Activated T-cell treated with anti-CD3 and anti-CD28 coated beads for 48 hours (primary cell): ENCODE results near the gene CSNK2A2.

Source experiments
- DNase-seq: peaks from one replicate; pipeline ENCODE4 v3.0.0-alpha.2; 2020; ENCODE audit warnings: low read depth

CSNK2A2 gene

DNA sequence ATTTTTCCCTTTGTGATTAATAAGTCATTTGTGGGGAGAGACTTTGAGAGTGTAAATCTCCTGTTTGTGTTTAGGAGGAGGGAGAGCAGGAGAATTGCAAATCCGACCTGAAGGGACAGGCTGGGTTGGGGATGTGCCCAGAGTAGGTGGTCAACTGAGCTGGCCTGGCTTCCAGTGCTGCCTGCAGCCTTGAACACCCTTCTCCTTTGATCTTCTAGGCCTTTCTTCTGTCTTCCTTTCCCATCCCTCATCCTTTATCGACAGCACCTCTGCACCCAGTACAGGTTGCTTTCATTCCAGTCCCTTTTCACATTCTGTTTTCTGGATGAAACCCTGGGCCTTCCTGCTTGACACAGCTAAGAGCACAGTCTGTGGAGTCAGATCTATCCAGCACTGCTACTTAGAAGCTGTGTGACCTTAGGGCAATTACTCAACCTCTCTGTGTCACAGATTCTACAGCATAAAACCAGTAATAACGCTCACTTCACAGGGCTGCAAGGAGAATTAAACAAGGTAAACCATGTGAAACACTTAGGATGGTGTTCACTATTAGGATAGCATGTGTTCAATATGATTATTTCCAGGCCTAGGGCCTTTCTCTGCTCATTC lies 1.0 kb upstream of the CSNK2A2 start:
- DNase-seq, result no peak

GRCh38 chr16:58197314-58198012 lies 443 bp downstream of the CSNK2A2 start:
- DNase-seq, result no peak

- DNase-seq, result no peak
These were observed 1.0 kb downstream of the CSNK2A2 start for GRCh38 chr16:58196898-58197313.

GRCh38 chr16:58195771-58196170 lies 2.1 kb downstream of the CSNK2A2 start:
- DNase-seq, result no peak

DNA sequence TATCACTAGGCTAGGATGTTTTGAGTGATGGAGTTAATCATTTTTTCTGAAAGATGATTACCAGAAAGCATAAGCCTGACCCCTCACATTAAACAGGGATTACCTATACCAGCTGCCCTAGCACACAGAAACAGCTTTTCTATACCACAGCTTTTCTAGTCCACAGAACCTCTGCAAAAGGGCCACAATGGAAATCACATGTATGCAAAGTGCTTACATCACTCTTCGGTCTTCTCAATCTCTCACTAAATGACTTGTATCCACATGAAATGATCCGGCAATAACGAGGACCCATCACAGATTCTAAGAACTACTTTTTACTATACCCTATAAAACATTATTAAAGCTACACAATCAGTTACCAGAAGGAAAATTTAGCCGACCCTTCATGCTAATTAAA lies 2.6 kb downstream of the CSNK2A2 start:
- no peak for DNase-seq

DNA sequence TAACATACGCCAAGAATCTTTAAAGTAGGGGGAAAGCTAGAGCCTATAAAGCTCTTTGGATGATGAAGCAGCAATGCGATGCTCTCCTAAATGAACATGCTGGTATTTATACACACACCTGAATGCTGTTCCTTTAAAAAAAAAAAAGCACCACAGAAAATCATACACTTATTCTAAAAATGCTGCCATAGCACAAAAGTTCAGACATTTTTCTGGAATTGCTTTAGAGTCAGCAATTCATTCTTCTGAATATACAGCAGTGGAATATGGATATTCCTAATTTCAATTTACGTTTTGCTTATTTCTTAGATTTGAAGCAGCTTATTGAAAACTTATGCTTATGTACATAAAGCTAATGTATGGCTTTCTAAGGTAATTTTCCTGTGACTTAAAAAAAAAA lies 3.1 kb downstream of the CSNK2A2 start:
- no peak for DNase-seq

DNA sequence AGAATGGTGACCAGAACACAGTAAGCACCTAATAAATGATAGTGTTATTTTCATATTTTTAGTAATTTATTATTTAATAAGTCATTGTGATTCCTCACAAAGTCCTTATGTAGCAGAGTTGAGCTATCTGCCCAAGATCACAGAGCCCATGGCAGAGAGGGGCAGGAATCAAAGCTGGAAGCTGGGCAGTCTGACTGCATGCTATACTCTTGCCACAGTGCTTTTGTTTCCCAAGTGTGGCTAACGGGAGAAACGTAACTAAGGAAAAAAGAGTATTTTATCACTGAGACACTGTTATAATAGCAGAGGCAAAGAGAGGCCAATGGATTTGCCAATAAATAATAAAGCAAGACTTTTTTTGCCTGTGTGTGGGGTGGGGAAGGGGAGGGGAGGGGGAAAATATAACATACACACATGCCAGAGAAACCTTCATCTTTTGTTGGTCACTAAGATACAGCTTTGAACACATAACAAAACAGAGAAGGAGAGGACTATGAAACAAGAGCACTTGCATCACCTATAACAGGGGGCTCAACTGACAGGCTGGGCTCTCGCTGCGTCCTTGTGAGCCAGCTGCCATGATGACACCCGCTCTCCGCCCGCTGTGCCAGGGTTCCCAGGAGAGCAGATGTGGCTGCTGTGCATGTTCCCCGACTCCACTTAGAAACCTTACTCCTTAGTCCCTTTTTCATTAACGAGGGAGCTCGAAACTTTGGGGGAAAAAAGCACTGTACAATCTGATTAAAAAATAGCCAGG lies 10.1 kb downstream of the CSNK2A2 start:
- DNase-seq, result no peak

DNA sequence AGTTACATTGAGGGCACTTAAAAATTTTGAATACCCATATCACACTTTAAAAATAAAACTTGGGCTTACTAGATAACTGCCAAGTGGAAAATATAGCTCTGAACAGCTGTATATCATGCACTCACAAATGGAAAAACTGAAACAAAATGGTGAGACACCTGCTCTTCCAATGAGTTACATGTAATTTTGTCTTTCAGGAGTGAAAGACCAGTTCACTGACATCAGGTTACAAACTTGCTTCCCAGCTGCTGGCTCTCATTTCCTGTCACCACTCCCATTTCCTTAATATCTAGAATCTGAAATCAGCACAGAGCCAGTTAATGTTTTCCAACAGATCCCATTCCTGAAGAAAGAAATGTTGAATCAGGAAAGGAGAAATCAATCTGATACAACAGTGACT lies 10.8 kb downstream of the CSNK2A2 start:
- DNase-seq, result no peak

DNA sequence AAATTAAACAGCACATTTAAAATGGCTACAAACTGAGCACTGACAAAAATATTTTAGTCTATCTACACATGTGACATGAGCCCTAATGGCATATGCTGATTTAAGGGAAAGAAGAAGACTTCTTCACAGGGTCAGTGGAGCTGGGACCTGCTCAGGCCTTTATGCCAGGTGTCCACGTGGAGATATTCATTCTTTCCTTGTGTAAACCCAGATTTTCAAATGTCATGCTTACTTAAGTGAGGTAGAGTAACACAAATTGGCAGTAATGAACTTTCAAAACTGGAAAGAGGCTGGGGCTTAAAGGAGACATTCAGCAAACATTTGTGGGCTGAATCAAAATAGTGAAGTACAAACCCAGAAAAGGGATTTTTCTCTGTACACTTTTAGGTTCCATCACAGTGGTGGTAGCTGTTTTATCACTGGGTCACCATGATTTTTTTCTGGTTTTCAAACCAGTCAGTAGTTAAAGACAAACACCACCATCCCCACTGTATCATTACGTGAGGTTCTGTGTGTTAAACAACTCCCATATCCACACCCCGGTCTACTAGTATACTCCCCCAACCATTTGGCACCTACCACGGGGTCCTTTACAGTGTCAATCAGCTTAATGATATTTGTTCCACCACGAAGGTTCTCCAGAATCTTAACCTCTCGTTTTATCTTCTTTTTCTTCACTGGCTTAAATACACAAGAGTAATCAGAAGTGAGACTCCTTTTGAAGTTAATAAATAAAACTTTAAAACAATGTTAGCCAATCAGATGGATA lies 11.5 kb downstream of the CSNK2A2 start:
- DNase-seq, result no peak

DNA sequence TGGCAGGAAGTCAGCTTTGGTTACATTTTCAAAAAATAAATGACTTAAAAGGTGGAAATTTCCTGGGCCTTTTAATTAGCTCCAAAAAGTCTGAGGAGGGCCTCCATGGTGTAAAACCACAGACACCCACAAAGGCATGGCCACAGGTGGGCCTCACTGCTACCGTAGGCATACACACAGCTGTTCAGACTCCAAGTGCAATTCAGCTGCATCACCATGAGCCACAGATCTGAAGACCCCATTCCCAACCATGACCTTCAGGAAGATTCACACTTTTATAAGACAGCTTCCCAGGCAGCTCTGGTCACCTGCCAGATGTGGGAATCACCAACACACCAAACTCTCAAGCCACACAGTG lies 20.6 kb downstream of the CSNK2A2 start:
- no peak for DNase-seq

DNA sequence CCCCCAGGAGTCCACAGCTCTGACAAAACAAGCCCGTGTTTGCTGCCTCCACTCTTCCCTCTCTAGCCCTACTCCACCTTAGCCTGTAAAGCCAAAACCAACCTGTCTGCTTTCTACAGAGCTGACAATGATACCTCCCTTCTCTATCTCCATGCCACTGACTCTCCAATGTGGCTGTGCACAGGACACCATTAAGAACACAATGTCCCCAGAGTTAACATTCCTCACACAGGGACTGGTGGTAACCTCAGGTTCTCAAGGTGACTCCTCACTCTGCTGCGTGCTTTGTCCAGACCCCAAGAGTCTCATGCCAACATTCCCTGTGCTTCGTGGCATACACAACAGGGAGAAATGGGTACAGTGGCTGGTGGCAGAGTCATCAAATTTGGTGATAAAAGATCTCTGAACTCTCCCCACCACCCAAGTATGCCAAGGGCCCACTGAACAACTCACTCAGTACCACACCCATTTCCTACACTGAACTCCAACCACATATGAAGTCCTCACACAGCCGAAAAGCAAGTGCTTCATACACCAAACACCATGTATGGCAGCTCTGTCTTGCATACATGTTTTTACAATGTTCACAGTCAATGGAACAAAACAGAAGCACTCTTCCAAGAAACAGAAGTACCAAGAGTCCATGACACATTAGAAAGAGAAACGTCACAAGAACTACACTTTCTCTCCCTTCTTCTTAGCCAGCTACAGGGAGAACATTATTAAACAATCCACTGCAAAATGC lies 21.1 kb downstream of the CSNK2A2 start:
- DNase-seq, result no peak

GRCh38 chr16:58170223-58170622 lies 27.7 kb downstream of the CSNK2A2 start:
- no peak for DNase-seq

DNA sequence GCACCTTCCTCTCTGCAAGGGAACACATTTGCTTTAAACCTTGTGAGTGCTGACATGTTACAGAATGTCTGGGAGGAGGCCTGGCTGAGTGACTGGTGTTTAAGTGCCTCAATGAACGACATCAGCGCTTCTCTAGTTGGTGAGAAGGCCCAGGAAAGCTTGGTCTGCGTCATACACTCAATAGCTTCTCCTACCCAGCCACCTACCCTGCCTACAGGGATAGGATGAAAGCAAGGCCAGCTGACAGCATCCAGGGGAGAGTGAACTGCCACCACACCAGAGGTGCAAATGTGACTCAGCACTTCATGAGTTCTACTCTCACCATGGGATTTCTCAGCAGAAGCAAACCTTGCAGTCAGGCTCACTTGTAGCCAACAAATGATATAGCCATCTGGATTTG lies 37.1 kb downstream of the CSNK2A2 start:
- DNase-seq, result no peak

- no peak for DNase-seq
These were observed 39.2 kb downstream of the CSNK2A2 start for GRCh38 chr16:58158725-58159124.

GRCh38 chr16:58157951-58158540 lies 39.9 kb downstream of the CSNK2A2 start:
- DNase-seq, result no peak

- no peak for DNase-seq
These were observed 40.7 kb downstream of the CSNK2A2 start for GRCh38 chr16:58157239-58157638.

- no peak for DNase-seq
These were observed 42.1 kb downstream of the CSNK2A2 start for GRCh38 chr16:58155839-58156238.

DNA sequence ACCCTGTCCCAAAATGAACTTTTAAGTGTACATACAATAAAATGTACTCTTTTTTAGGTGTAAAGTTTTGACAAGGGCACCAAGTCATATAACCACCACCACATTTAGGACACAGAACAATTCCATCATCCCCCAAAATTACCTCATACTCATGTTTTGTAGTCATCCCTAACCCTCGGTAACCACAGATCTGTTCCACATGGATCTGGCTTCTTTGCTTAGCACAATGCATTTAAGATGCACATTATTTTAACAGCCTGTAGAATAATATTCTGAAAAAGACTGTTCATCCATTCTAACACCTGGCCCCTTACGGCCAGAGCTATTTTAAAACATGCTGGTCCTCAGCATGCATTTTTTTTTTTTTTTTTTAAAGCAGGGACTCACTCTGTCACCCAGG lies 43.6 kb downstream of the CSNK2A2 start:
- DNase-seq, result no peak

- no peak for DNase-seq
These were observed 45.5 kb downstream of the CSNK2A2 start for GRCh38 chr16:58152246-58152868.

- no peak for DNase-seq
These were observed 49.4 kb downstream of the CSNK2A2 start for GRCh38 chr16:58148526-58148925.

DNA sequence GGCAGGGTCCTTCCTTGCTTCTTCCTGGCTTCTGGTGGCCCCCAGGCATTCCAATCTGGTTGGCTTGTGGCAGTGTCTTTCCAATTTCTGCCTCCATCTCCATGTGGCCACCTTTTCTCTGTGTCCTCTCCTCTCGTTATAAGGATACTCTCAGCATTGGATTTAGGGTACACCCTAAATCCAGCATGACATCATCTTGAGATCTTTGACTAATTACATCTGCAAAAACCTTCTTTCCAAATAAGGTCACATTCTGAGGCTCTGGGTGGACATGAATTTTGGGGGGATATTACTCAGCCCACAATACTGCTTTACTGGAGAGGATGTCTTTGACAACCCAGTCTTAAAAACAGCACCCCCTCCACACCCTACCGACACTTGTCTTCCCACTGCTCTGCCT lies 49.8 kb downstream of the CSNK2A2 start:
- no peak for DNase-seq
